ENCODE data around the gene KCNH1.

The KCNH1 gene

DNA sequence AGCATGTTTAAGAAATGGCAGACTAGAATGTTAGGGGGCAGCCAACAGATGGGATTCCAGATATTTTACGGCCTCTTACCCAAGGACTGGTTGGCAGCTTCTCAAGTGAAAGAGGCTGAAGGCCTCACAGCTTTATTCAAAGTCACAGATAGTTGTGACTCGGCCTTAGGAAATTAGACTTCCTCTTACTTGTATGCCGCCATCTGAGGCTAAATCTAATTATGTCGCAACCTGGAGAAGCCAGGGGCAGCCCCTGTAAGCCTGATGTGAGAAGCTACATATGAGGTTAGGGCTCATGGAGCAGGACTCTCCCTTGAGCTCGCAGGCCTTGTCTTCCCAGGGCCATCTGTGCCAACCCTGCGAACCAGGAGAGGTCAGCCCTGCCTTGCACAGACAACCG is 452.8 kb downstream of the KCNH1 start:
- TF ChIP-seq, protein P1, sequence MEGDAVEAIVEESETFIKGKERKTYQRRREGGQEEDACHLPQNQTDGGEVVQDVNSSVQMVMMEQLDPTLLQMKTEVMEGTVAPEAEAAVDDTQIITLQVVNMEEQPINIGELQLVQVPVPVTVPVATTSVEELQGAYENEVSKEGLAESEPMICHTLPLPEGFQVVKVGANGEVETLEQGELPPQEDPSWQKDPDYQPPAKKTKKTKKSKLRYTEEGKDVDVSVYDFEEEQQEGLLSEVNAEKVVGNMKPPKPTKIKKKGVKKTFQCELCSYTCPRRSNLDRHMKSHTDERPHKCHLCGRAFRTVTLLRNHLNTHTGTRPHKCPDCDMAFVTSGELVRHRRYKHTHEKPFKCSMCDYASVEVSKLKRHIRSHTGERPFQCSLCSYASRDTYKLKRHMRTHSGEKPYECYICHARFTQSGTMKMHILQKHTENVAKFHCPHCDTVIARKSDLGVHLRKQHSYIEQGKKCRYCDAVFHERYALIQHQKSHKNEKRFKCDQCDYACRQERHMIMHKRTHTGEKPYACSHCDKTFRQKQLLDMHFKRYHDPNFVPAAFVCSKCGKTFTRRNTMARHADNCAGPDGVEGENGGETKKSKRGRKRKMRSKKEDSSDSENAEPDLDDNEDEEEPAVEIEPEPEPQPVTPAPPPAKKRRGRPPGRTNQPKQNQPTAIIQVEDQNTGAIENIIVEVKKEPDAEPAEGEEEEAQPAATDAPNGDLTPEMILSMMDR (IDR thresholded peaks at IDR 0.05; ENCODE audit: insufficient read depth, low read depth, low read length, missing control alignments): no peak
- no peak for DNase-seq (ENCODE audit: low read depth)
- no peak overlapping the region for H3K4me3 ChIP-seq (ENCODE audit: low read length)

DNA sequence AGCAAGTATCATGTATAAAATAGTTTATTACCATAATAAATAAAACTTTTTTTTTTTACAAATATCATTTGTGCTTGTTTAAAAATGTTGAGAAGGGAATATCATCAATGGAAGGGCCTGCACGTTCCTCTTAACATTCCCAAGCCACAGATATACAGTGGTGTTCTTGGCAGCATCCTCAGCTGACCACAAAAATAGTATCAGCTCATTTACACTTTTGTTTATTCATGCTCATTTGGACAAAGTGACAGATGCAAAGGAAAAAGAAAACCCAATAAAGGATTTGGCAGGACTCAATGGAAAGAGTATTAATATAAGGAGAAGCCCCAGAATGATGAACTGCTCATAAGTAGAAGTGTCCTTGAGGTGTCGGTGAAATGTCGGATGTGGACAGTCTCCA is 455.6 kb downstream of the KCNH1 start:
- no peak overlapping the region for H3K4me3 ChIP-seq (ENCODE audit: low read length)
- DNase-seq (ENCODE audit: low read depth): no peak
- TF ChIP-seq, protein P1 (IDR thresholded peaks at IDR 0.05; ENCODE audit: insufficient read depth, low read depth, low read length, missing control alignments): no peak

- no peak for DNase-seq (ENCODE audit: low read depth)
- TF ChIP-seq, protein P1 (IDR thresholded peaks at IDR 0.05; ENCODE audit: insufficient read depth, low read depth, low read length, missing control alignments): no peak
- no peak overlapping the region for H3K4me3 ChIP-seq (ENCODE audit: low read length)
Measured at GRCh38 chr1:210677533-210677932, 456.4 kb downstream of the KCNH1 start.

- TF ChIP-seq, protein P1 (IDR thresholded peaks at IDR 0.05; ENCODE audit: insufficient read depth, low read depth, low read length, missing control alignments): no peak
- DNase-seq (ENCODE audit: low read depth): no peak
- no peak overlapping the region for H3K4me3 ChIP-seq (ENCODE audit: low read length)
Measured at GRCh38 chr1:210676539-210676938, 457.4 kb downstream of the KCNH1 start.

DNA sequence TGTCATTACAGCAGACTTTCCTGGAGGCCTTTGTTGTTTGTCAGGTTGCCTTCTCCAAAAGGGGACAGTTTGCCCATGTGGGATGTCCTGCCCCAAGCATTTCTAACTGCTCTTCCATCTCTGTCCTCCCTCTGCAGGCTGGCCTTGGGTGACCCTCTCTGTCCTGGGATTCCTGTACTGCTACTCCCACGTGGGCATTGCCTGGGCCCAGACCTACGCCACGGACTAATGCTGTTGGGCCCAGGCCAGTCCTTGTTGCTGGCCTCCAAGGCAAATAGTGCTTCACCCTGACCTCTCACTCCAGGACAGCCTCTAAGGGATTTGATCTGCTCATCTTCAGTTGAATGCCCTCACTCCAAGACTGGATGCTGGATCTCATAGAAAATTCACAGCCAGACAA is 459.8 kb downstream of the KCNH1 start:
- H3K4me3 ChIP-seq (ENCODE audit: low read length): no peak overlapping the region
- TF ChIP-seq, protein P1 (IDR thresholded peaks at IDR 0.05; ENCODE audit: insufficient read depth, low read depth, low read length, missing control alignments): no peak
- no peak for DNase-seq (ENCODE audit: low read depth)

- TF ChIP-seq, protein P1 (IDR thresholded peaks at IDR 0.05; ENCODE audit: insufficient read depth, low read depth, low read length, missing control alignments): no peak
- DNase-seq (ENCODE audit: low read depth): no peak
- H3K4me3 ChIP-seq (ENCODE audit: low read length): no peak overlapping the region
Measured at GRCh38 chr1:210669951-210670350, 464.0 kb downstream of the KCNH1 start.

DNA sequence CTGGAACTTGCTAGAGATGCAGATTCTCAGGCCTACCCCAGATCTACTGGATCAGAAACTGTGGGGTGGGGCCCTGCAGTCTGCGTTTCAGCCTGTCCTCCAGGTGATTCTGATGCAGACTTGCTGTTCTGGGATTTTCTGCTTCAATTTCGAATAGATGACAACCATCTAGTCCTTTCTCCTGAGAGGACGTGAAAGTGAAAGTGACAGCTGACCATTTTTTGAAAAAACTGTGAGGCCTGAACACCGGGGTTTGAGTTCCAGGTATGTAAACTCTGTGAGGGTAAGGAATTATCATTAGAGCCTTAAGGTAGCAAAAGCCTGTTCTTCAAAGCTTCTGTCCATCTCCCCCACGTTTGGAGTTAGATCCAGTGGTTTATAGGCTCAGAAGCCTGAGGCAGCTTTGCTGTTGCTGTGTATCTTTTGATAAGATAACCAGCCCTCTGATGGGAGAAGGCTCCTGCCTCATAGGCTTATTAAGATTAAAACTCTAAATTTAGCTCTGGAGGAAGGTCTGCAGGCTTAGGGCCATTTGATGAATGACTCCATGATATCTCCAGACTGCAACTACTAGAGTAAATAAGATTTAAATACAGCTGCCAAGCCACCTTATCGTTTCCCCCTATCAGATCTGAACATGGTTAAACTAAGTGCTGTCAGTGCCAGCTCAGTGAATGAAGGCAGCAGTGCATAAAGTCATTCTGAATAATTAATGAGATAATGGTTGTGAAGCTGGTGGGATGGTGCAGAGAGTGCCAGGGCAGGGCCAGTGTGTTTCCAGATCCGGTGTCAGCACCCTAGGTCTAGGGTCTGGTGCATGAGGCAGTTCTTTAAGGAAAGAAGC is 470.0 kb downstream of the KCNH1 start:
- TF ChIP-seq, protein P1 (IDR thresholded peaks at IDR 0.05; ENCODE audit: insufficient read depth, low read depth, low read length, missing control alignments): no peak
- H3K4me3 ChIP-seq (ENCODE audit: low read length): no peak overlapping the region
- no peak for DNase-seq (ENCODE audit: low read depth)

All from epithelial cell of esophagus (primary cell).